ENCODE data around the gene ENC1. TPM values are rescaled to one million over a fixed set of nuclear protein-coding genes. Genes with fewer than 3 reads are reported as not detected.

The ENC1 gene
- total RNA-seq, 1 experiment from 2014 or later = 30.0 TPM

DNA sequence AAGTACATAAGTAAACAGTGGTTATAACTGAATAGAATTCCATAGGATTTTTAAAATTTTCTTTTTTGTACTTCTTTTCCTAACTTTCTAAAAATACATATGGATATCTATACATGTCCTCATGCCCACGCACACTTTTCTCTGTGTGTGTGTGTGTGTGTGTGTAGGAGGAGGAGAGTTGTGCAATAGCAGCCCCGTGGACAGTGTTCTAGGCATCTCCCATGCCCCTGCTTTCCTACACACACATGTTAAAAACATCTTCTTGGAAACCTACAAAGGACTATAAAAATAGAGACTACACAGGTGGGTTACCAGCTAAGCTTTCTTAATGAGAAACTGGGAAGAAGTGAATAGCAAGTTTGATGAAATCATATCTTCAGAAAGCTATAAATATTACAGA lies 24.7 kb upstream of the ENC1 start:
- no peaks in the 10 kb centered on the region for H4K20me1 ChIP-seq (ENCODE audit: insufficient read depth)
- peaks cover 0 to 6% of the 10 kb centered on the region in 2 experiments; a peak in 2 of 4 replicates for H3K4me1 ChIP-seq (ENCODE audit: control insufficient read depth in 1 of 2, insufficient read depth in 2 of 2, low read length in 2 of 2)
- H2AFZ ChIP-seq (ENCODE audit: low read depth, low read length, poor library complexity, severe bottlenecking) = no peak overlapping the region
- no peaks in the 10 kb centered on the region for H3K27me3 ChIP-seq (ENCODE audit: insufficient read depth, low read length)
- ChIA-PET RAD21 (ENCODE audit: low non-redundant PET in 1 of 2, low total read pairs in 2 of 2, uncharacterized antibody in 2 of 2, unreplicated experiment in 2 of 2) (no interaction called here), CTCF (no interaction called here), POLR2A (no interaction called here)
- no peak overlapping the region for H3K4me3 ChIP-seq (replicated peaks in 1 of 2; ENCODE audit: low read depth in 1 of 2, low read length in 2 of 2)
- BruUV-seq (replicated peaks) = no TSS peak
- no peaks in the 10 kb centered on the region for H3K9me2 ChIP-seq (ENCODE audit: insufficient read depth)
- H3K4me2 ChIP-seq (ENCODE audit: low read length) = no peak overlapping the region
- no peaks in the 10 kb centered on the region for H3K79me2 ChIP-seq (ENCODE audit: insufficient read depth, low read length)
- TF ChIP-seq SIN3A (IDR thresholded peaks at IDR 0.05; ENCODE audit: low read depth) (no peak), ZFX (IDR thresholded peaks at IDR 0.05) (no peak), FOSL1 (IDR thresholded peaks at IDR 0.05; ENCODE audit: low read depth) (no peak), EGR1 (IDR thresholded peaks at IDR 0.05; ENCODE audit: low read depth) (no peak), SP1 (IDR thresholded peaks at IDR 0.05; ENCODE audit: low read depth) (no peak)
- TF ChIP-seq, protein P1, sequence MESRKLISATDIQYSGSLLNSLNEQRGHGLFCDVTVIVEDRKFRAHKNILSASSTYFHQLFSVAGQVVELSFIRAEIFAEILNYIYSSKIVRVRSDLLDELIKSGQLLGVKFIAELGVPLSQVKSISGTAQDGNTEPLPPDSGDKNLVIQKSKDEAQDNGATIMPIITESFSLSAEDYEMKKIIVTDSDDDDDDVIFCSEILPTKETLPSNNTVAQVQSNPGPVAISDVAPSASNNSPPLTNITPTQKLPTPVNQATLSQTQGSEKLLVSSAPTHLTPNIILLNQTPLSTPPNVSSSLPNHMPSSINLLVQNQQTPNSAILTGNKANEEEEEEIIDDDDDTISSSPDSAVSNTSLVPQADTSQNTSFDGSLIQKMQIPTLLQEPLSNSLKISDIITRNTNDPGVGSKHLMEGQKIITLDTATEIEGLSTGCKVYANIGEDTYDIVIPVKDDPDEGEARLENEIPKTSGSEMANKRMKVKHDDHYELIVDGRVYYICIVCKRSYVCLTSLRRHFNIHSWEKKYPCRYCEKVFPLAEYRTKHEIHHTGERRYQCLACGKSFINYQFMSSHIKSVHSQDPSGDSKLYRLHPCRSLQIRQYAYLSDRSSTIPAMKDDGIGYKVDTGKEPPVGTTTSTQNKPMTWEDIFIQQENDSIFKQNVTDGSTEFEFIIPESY (IDR thresholded peaks at IDR 0.05; ENCODE audit: extremely low read depth, insufficient replicate concordance, low read length) = no peak
- ATAC-seq (no peak), DNase-seq (ENCODE audit: low read depth, low spot score) (no peak)
- H3K9ac ChIP-seq (ENCODE audit: low read length) = no peak overlapping the region
- H3K36me3 ChIP-seq (ENCODE audit: control insufficient read depth in 1 of 2, insufficient read depth in 2 of 2, low read length in 2 of 2) = no peaks in the 10 kb centered on the region
- H3K9me3 ChIP-seq (ENCODE audit: control insufficient read depth in 1 of 2, insufficient read depth in 1 of 2, low read depth in 1 of 2, low read length in 2 of 2) = no peaks in the 10 kb centered on the region
- H3K27ac ChIP-seq (ENCODE audit: low read depth, low read length) = no peak overlapping the region
- intact Hi-C loops (cut with micrococcal nuclease) = no loop called here

DNA sequence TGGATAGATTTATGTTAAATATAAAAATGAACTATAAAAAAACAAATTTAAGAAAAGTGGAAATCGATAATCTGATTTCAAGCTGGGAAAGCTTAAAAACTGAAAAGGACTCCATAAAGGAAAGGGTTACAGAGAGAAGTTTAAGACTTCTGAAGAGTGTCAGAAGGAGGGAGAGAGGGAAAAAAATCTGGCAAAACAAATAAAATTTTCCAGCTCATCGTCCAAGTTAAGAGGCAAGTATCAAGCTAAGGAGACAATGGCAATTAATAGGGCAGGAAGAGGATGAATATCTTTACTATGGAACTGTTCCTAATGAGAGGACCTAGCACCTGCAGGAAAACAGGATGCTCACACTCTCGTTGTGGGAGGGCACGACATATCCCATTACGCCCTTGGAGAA lies 24.0 kb upstream of the ENC1 start:
- no TSS peak for BruUV-seq (replicated peaks)
- POLR2A ChIA-PET = interaction anchor here (0.6 kb wide), 1 partner anchor 46 kb away, joined by 3 read pairs; no protein-coding TSS in a partner anchor
- no peak overlapping the region for H2AFZ ChIP-seq (ENCODE audit: low read depth, low read length, poor library complexity, severe bottlenecking)

More for the DNA sequence above, 24.0 kb upstream of the ENC1 start:
- no peak for DNase-seq (ENCODE audit: low read depth, low spot score)
- no peaks in the 10 kb centered on the region for H3K79me2 ChIP-seq (ENCODE audit: insufficient read depth, low read length)
- no peak overlapping the region for H3K4me2 ChIP-seq (ENCODE audit: low read length)
- intact Hi-C loops (cut with micrococcal nuclease) = no loop called here
- no peaks in the 10 kb centered on the region for H3K9me2 ChIP-seq (ENCODE audit: insufficient read depth)
- CTCF ChIA-PET = no interaction called here
- RAD21 ChIA-PET (ENCODE audit: low non-redundant PET in 1 of 2, low total read pairs in 2 of 2, uncharacterized antibody in 2 of 2, unreplicated experiment in 2 of 2) = no interaction called here
- no peak overlapping the region for H3K4me3 ChIP-seq (replicated peaks in 1 of 2; ENCODE audit: low read depth in 1 of 2, low read length in 2 of 2)
- no peaks in the 10 kb centered on the region for H4K20me1 ChIP-seq (ENCODE audit: insufficient read depth)
- TF ChIP-seq CEBPB (IDR thresholded peaks at IDR 0.05; ENCODE audit: low read depth) = no peak
- no peak for TF ChIP-seq CBX3 (IDR thresholded peaks at IDR 0.05; ENCODE audit: low read depth)
- no peak for ATAC-seq
- H3K9me3 ChIP-seq (ENCODE audit: control insufficient read depth in 1 of 2, insufficient read depth in 1 of 2, low read depth in 1 of 2, low read length in 2 of 2) = no peaks in the 10 kb centered on the region
- H3K27ac ChIP-seq (ENCODE audit: low read depth, low read length) = no peak overlapping the region
- peaks cover 0 to 1% of the 10 kb centered on the region in 2 experiments; a peak in 1 of 4 replicates for H3K4me1 ChIP-seq (ENCODE audit: control insufficient read depth in 1 of 2, insufficient read depth in 2 of 2, low read length in 2 of 2)
- no peaks in the 10 kb centered on the region for H3K27me3 ChIP-seq (ENCODE audit: insufficient read depth, low read length)
- no peaks in the 10 kb centered on the region for H3K36me3 ChIP-seq (ENCODE audit: control insufficient read depth in 1 of 2, insufficient read depth in 2 of 2, low read length in 2 of 2)
- H3K9ac ChIP-seq (ENCODE audit: low read length) = no peak overlapping the region

Measured in HCT116 (cell line).